H1 (cell line): ENCODE data around the gene RHOBTB1. TPM values are rescaled to one million over a fixed set of nuclear protein-coding genes. Genes with fewer than 3 reads are reported as not detected.

ENCODE experiments used
- EP300 ChIP-seq, 2 experiments: IDR thresholded peaks; 1 replicate in 1 of 2; 2 replicates in 1 of 2; pipeline ENCODE4 v1.6.1; 2011 to 2012; ENCODE audit warnings: low read depth in 2 of 2, low read length in 2 of 2, mild to moderate bottlenecking in 2 of 2, borderline replicate concordance in 1 of 2, inconsistent platforms in 1 of 2, moderate library complexity in 1 of 2
- PHF8 ChIP-seq: fragments of 200-600 bp; sonication (generic); conservative IDR thresholded peaks from 2 replicates; pipeline ENCODE4 v1.7.1; 2012; ENCODE audit warnings: low read depth, mild to moderate bottlenecking, inconsistent platforms, low read length, moderate library complexity
- POLR2AphosphoS5 ChIP-seq: IDR thresholded peaks from 2 replicates; pipeline ENCODE4 v1.6.1; 2011; ENCODE audit warnings: low read depth, low read length
- SAP30 ChIP-seq: fragments of 300-600 bp; sonication (generic); IDR thresholded peaks from 2 replicates; pipeline ENCODE4 v1.7.1; 2012; ENCODE audit warnings: low read length, moderate library complexity, mild to moderate bottlenecking, inconsistent platforms; ENCODE audit not compliant: insufficient read depth, insufficient replicate concordance
- SRF ChIP-seq: IDR thresholded peaks from 2 replicates; pipeline ENCODE4 v1.6.1; 2011; ENCODE audit warnings: mild to moderate bottlenecking, low read depth, low read length, moderate library complexity
- polyA plus RNA-seq, 7 experiments: library from polyadenylated mRNA; depleted of rRNA in 3 of 7; stranded (reverse) in 5 of 7; unstranded in 2 of 7; fragments of >200 nt in 5 of 7; fragments of 200-250 nt in 2 of 7; gene quantifications; 1 replicate in 5 of 7; 2 replicates in 1 of 7; 4 replicates in 1 of 7; pipeline versions ENCODE4 v1.2.1 to v1.2.3, GENCODE V29; 2011 to 2013; ENCODE audit warnings: missing spikeins in 2 of 7, mixed read lengths in 2 of 7
- total RNA-seq: library from RNA; stranded (reverse); fragmentation: NEBNext Ultra II Directional; extraction: Animal tissue kit (Norgen Biotek cat#: 25700); gene quantifications from 2 replicates; pipeline ENCODE4 v1.2.1, GENCODE V29; 2021

Gene RHOBTB1
- total and polyA plus RNA-seq, 2 of the 8 experiments (the other 6 are each of a cell fraction or from before 2014, with no cell fraction given), result 6.1 to 7.4 TPM

- TF ChIP-seq PHF8, result no peak
- TF ChIP-seq SAP30, result no peak
- TF ChIP-seq EP300 (IDR thresholded peaks at IDR 0.05; ENCODE audit: borderline replicate concordance in 1 of 2, low read depth in 2 of 2, low read length in 2 of 2), result no peak
- no peak for TF ChIP-seq POLR2AphosphoS5
- no peak for TF ChIP-seq SRF
These were observed 32.7 kb upstream of the RHOBTB1 start (continued) for GRCh38 chr10:60976687-60977086.
